OCI-LY7 (cell line): ENCODE data around the gene ADCY1. TPM values are rescaled to one million over a fixed set of nuclear protein-coding genes. Genes with fewer than 3 reads are reported as not detected.

Experiments
- BruUV-seq: library from RNA; stranded (reverse); fragments of 400-500 nt; replicated peaks from 2 replicates; lab custom pipeline; 2021; lab: Mats Ljungman, UMichigan
- CTCF ChIA-PET: fragments of 300-600 bp; sonication (Branson Sonifier 250); formaldehyde crosslinking; loops from one replicate; lab custom pipeline; 2022; ENCODE audit warnings: antibody characterized with exemption; ENCODE audit not compliant: unreplicated experiment; lab: Charles Lee
- POLR2A ChIA-PET: fragments of 300-600 bp; sonication (Branson Sonifier 250); formaldehyde crosslinking; loops from one replicate; lab custom pipeline; 2022; ENCODE audit warnings: antibody characterized with exemption; lab: Charles Lee
- DNase-seq: peaks from one replicate; pipeline ENCODE4 v3.0.0-alpha.2; 2015; ENCODE audit warnings: low spot score
- H2AFZ ChIP-seq: fragments of 200-600 bp; sonication (generic), shearing (Covaris generic); 2 replicates; pipeline ENCODE4 v1.6.1; 2014; ENCODE audit warnings: mild to moderate bottlenecking, antibody characterized with exemption, low read length, moderate library complexity
- H3K27ac ChIP-seq: fragments of 200-600 bp; sonication (generic); 2 replicates; pipeline ENCODE4 v1.5.1; 2014; ENCODE audit warnings: mixed run types, low read depth, mild to moderate bottlenecking, moderate library complexity, low read length, inconsistent platforms; ENCODE audit not compliant: poor library complexity, severe bottlenecking
- H3K36me3 ChIP-seq: fragments of 200-600 bp; sonication (generic); 2 replicates; pipeline ENCODE4 v1.6.1; 2014; ENCODE audit warnings: mild to moderate bottlenecking, antibody characterized with exemption, low read length, moderate library complexity, mixed read lengths; ENCODE audit not compliant: insufficient read depth
- H3K4me1 ChIP-seq: fragments of 200-600 bp; sonication (generic); 2 replicates; pipeline ENCODE4 v1.5.1; 2014; ENCODE audit warnings: mild to moderate bottlenecking, low read length; ENCODE audit not compliant: insufficient read depth, poor library complexity, severe bottlenecking
- H3K4me2 ChIP-seq: fragments of 200-600 bp; sonication (generic); 2 replicates; pipeline ENCODE4 v1.6.1; 2014; ENCODE audit warnings: mild to moderate bottlenecking, low read length
- H3K4me3 ChIP-seq: fragments of 200-600 bp; sonication (generic); 2 replicates; pipeline ENCODE4 v1.5.1; 2014; ENCODE audit warnings: mild to moderate bottlenecking, low read depth, low read length; ENCODE audit not compliant: poor library complexity, severe bottlenecking
- H3K79me2 ChIP-seq: fragments of 200-600 bp; sonication (generic); 2 replicates; pipeline ENCODE4 v1.6.1; 2016; ENCODE audit warnings: low read depth, mild to moderate bottlenecking, low read length, moderate library complexity, mixed read lengths; ENCODE audit not compliant: insufficient read depth
- H3K9me2 ChIP-seq: fragments of 200-600 bp; sonication (generic); 2 replicates; pipeline ENCODE4 v1.6.1; 2016; ENCODE audit warnings: mild to moderate bottlenecking, low read length, mixed read lengths; ENCODE audit not compliant: insufficient read depth
- H3K9me3 ChIP-seq: fragments of 200-600 bp; sonication (generic); 2 replicates; pipeline ENCODE4 v1.6.1; 2014; ENCODE audit warnings: mild to moderate bottlenecking, mixed run types, low read length, mixed read lengths
- H4K20me1 ChIP-seq: fragments of 200-600 bp; sonication (generic); 2 replicates; pipeline ENCODE4 v1.6.1; 2014; ENCODE audit warnings: mild to moderate bottlenecking, antibody characterized with exemption, low read length, moderate library complexity, mixed read lengths; ENCODE audit not compliant: insufficient read depth
- CTCF ChIP-seq: fragments of 200-600 bp; sonication (generic); conservative IDR thresholded peaks from 2 replicates; pipeline ENCODE4 v1.5.1; 2014; ENCODE audit warnings: mild to moderate bottlenecking, antibody characterized with exemption, low read length, moderate library complexity, mixed read lengths
- EZH2phosphoT487 ChIP-seq: fragments of 200-600 bp; sonication (generic); IDR thresholded peaks from 2 replicates; pipeline ENCODE4 v1.6.1; 2018; ENCODE audit warnings: low read depth, borderline replicate concordance, mild to moderate bottlenecking, mixed run types, antibody characterized with exemption, low read length, moderate library complexity, mixed read lengths
- intact Hi-C: fragments of 100-400 bp; cut with micrococcal nuclease; formaldehyde crosslinking; loops from one replicate; pipeline ENCODE4 v1.10.0; 2022; ENCODE audit not compliant: unreplicated experiment
- total RNA-seq, 2 experiments: library from RNA; depleted of rRNA in 1 of 2; stranded (reverse); fragments of >200 nt in 1 of 2; shearing (Covaris generic) in 1 of 2; gene quantifications; 2 replicates each; pipeline ENCODE4 v1.2.3, GENCODE V29; 2014 to 2022

Gene ADCY1
- total RNA-seq, 2 experiments from 2014 or later: 0.13 TPM; not detected in 1

- Histone ChIP-seq H2AFZ (no peak overlapping the region), H3K9me3 (no peaks in the 10 kb centered on the region), H3K9me2 (no peaks in the 10 kb centered on the region), H3K36me3 (no peaks in the 10 kb centered on the region), H4K20me1 (no peaks in the 10 kb centered on the region), H3K27ac (no peak overlapping the region), H3K4me2 (no peak overlapping the region), H3K4me1 (no peaks in the 10 kb centered on the region), H3K79me2 (no peaks in the 10 kb centered on the region), H3K4me3 (no peak overlapping the region)
- no peak for DNase-seq
- POLR2A ChIA-PET: no interaction called here
- no peak for TF ChIP-seq EZH2phosphoT487
- TF ChIP-seq CTCF: no peak
- intact Hi-C loops: no loop called here
- no TSS peak for BruUV-seq
- CTCF ChIA-PET: no interaction called here
Measured at GRCh38 chr7:45563941-45564461, 10.2 kb upstream of the ADCY1 start.

GRCh38 chr7:45564485-45564884, 9.7 kb upstream of the ADCY1 start:
- no TSS peak for BruUV-seq
- TF ChIP-seq CTCF (no peak), EZH2phosphoT487 (no peak)
- ChIA-PET POLR2A (no interaction called here), CTCF (no interaction called here)
- H4K20me1 ChIP-seq: no peaks in the 10 kb centered on the region
- H3K36me3 ChIP-seq: no peaks in the 10 kb centered on the region
- no peaks in the 10 kb centered on the region for H3K79me2 ChIP-seq
- intact Hi-C loops: no loop called here
- no peaks in the 10 kb centered on the region for H3K4me1 ChIP-seq
- H3K4me2 ChIP-seq: no peak overlapping the region
- no peak overlapping the region for H3K4me3 ChIP-seq
- no peak overlapping the region for H2AFZ ChIP-seq
- no peaks in the 10 kb centered on the region for H3K9me2 ChIP-seq
- DNase-seq: no peak
- no peaks in the 10 kb centered on the region for H3K9me3 ChIP-seq
- H3K27ac ChIP-seq: no peak overlapping the region

GRCh38 chr7:45564886-45565455, 9.2 kb upstream of the ADCY1 start:
- no TSS peak for BruUV-seq
- no peak overlapping the region for H2AFZ ChIP-seq
- ChIA-PET POLR2A (no interaction called here), CTCF (no interaction called here)
- intact Hi-C loops: no loop called here
- no peaks in the 10 kb centered on the region for H3K36me3 ChIP-seq
- no peak overlapping the region for H3K4me3 ChIP-seq
- H3K9me2 ChIP-seq: no peaks in the 10 kb centered on the region
- no peak overlapping the region for H3K27ac ChIP-seq
- no peaks in the 10 kb centered on the region for H4K20me1 ChIP-seq
- H3K4me2 ChIP-seq: no peak overlapping the region
- no peaks in the 10 kb centered on the region for H3K79me2 ChIP-seq
- H3K4me1 ChIP-seq: no peaks in the 10 kb centered on the region
- DNase-seq: no peak
- no peaks in the 10 kb centered on the region for H3K9me3 ChIP-seq
- no peak for TF ChIP-seq EZH2phosphoT487
- TF ChIP-seq CTCF: no peak
